Activated effector memory CD4-positive, alpha-beta T cell treated with Interleukin-2 at 50 U/mL for 16 hours (primary cell): Measurements from ENCODE around the gene CRY2.
"Not testable (repeated sequence)": the region's sequence is repeated elsewhere in the genome, so short reads cannot be mapped to it uniquely, and the experiment has no call there.

Source experiments
- DNase-seq: peaks from one replicate; pipeline ENCODE4 v3.0.0-alpha.2; 2020

The CRY2 gene

DNA sequence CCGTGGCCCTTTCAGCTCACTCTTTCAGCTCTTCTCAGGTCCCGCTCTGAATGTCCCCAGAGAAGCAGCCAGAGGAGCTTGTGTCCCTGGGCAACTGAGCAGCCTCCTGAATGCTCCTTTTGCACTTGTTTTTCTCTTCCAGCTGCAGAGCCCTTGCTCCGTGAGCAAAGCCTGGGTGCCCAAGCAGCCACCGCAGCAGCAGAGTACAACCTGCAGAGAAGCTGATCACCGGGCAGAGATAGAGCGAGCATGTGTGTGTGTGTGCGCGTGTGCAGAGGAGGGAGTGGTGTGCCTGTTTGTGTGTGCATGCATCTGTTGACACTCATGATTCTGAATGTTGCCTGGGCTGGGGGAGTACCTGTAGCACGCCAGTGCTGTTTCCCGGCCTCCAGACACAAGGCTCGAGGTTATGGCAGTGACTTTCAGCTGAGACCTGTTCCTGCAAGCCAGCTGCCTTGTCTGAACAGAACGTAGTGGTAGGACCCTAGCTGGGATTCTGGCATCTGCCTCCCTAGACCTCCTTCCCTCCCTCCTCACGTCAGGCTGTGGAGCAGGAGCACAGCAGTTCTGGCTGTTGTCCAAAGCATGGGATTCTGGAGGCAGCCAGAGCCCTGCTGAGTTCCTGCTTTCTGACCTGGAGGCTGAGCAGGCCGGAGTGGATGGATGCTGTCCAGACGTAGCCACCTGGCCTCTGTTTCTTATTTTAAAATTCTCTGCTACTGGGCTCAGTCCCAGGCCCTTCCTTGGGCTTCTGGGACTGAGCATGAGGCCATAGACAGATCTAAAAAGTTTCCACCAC, 33.7 kb downstream of the CRY2 start:
- DNase-seq: no peak

DNA sequence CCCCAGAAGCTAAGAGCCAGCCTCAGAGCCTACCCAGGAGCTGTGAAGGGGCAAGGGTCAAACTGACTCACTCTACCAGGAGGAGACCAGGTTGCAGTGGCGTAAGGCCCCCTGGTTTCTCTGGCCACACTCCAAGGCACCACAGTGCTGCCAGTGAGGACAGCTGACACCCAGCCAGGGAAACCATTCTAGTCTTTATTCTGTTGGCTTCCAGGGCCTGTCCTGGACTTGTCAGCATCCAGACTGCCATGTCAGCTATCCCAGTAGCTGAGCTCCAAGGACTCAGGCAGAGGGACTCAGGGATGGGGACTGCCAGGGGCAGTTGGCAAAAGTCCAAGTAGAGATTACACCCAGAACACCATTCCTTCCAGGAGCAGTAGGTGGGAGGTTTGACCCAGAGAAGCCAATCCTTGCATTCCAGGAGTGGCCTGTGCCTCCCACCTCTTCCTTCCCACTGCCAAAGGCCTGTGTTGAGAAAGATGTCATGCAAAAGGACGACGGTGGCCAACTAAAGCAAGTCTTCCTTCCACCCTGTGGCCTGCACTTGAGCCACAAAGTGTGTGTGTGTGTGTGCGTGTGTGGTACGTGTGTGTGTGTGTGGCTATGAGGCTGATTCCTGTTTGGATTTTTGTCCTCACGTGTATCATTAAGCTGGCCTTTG, 34.6 kb downstream of the CRY2 start:
- no peak for DNase-seq

DNA sequence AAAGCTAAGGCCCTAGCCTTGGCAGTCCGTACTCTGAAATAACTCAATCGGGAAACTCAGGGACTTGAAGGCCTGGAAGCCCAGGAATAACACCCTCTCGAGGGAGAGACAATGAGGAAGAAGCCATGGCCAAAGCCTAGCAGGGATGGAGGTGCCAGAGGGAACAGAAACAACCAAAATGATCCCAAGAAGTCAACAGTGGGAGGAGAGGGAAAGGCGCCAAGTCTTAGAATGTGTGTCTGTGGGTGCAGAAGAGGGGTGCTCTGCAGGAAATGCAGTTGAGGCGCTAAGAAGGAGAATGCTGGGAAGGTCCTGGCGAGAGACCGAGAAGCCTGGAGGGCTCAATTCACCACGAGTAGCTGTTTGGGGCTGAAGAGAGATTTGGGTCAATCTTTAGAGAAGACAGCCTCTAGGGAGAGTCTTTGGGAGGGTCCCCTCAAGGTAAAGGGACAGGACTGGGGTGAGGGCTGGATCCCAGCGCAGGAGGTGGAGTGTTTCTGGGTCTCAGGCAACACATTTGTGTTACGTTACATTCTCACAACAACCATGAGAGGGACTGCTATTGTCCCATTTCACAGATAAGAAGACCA, 37.4 kb downstream of the CRY2 start:
- DNase-seq: no peak

DNA sequence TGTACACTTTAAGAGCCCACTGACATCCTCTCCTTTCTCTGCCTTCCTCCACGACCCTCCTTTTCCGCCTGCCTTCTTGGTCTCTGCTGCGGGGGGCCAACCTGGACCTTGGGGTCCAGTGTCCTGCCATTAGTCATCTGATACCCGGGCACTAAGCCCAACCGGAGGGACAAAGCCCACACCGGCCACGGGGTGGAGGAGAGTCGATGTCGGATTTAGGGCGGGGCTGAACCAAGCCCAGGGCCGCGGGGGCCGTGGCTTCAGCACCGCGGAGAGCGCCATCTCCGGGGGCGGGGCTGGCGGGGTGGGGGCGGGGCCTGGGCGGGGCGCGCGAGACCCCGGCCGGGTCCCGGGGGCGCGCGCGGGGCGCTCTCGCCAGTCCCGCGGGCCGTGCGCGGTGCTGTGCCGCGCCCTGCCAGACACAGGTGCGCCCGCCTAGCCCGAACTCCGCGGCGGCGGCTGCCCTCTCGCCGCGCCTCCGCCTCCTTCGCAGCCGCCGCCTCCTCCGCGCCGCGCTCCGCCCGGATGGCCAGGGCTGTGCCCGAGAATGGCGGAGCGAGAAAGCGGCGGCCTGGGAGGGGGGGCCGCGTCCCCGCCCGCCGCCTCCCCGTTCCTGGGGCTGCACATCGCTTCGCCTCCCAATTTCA, 38.1 kb downstream of the CRY2 start, which contains the start of gene MAPK8IP1:
TSS of gene MAPK8IP1 (plus strand) at position 378 of the 647 bp plus-strand sequence. CDS start at position 548, 170 bp downstream.
- peak; percentile 48 for DNase-seq

DNA sequence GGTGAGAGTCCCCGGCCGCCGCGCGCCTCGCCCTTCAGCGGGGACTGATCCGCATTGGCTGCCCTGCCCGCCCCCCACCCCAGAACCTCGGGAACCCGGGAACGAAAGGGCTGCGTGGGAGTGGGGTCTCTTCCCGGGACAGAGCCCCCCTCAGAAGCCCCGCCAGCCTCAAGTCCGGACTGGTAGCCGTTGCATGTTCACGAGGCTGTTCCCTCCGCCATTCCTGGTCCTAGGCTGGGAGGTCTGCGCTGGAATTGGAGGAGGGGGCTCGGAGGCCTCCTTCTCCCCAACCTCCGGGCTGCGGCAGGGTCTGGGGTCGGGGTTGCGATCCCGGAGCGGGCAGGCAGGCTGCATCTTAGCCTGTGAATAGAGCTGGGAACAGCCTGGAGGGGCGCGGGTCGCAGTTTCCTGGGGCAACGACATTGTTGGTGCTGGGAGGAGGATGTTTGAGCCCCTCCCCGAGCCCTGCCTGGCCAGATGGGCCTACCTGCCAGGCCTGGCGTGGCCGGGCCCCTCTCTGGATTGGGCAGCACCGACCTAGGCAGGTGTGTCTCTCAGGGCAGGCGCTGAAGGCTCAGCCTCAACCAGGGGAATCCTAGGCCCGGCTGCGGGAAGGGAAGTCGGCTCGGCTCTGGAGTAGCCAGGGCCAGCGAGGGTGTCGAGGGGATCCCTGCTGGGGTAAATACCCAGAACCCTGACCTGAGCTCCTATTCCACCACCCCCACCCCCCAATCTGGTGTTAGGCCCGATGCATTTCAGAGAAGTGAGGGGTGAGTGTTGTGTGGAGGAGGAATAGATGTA, 38.8 kb downstream of the CRY2 start:
- DNase-seq: no peak

DNA sequence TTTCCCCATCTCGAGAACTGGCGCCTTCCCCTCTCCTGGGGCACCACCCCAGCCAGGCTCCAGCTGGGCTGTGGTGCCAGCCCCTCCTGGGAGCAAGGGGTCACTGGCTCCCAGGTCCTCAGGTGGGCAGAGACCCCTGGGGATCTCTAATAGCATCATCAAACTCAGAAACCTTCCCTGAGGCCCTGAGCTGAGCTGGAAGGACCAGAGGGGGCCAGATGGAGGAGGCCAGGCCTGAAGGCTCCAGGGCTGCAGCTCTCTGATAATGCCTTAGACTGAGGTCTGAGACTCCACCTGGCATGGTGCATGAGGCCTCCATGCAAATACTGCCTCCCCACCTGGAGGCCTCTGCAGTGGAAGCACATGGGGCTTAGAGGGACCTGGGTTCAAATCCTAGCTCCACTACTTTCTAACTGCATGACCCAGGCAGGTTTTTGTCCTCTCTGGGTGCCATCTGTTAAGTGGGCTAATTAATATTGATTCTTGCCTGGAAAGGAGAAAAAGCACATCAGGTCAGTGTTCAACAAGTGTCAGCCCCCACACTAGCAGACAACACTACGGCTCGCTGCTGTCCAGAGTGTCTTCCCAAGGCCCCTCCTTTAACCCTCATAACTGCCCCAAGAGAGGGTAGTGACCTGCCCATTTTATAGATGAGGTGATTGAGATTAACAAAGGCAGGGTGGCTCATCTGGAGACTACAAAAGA, 39.7 kb downstream of the CRY2 start:
- DNase-seq: no peak

DNA sequence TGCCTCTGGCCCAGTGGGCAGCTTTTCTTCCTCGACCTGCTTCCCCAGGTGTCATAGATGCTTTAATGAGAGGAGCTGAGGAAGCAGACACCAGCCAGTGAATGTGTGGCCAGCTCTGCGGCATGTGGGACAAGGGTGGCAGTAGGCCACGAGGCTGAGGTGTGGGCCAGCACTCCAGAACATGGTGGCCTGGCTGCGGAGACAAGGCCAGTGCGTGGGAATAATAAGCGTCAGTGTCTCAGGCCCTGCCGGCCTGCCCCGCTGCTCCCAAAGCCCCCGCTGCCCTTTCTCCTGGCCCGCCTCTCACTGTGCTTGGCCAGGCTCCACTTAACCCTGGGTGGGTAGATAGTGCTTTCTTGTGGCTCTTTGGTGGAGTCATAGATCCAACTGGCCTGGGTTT, 40.3 kb downstream of the CRY2 start:
- no peak for DNase-seq

DNA sequence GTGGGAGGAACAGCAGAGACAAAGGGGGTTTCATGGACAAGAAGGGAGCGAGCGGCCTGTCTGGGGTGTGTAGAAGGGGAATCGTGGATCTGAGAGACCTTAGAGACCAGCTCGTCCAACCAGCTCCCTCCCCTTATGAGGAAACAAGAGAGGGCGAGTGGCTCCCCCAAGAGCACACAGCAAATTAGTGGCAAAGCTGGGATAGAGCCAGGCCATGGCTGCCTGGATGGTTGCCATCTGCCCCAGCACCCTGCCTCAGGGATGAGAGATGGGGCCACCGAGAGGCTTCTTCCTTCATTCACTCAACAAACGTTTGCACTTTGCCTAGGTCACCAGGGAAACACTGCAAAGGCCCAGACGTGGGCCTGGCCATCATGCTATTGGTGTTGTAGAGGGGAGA, 42.3 kb downstream of the CRY2 start:
- no peak for DNase-seq

DNA sequence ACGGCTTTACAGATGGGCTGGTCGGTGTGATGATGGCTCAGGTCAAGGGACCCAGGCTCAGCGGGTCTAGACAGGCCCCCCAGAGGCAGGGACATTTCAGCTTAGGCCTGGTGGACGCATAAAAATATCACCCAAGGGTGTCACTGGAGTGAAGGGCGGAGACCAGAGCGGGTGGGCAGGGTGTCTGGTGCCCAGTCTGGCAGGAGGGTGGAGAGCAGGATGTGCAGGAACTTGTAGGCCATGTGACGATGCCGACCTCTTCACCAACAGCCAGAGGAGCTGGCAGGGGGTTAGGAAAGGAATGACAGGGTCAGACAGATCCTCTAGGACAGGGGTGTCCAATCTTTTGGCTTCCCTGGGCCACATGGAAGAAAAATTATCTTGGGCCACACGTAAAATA, 42.7 kb downstream of the CRY2 start:
- DNase-seq: no peak

DNA sequence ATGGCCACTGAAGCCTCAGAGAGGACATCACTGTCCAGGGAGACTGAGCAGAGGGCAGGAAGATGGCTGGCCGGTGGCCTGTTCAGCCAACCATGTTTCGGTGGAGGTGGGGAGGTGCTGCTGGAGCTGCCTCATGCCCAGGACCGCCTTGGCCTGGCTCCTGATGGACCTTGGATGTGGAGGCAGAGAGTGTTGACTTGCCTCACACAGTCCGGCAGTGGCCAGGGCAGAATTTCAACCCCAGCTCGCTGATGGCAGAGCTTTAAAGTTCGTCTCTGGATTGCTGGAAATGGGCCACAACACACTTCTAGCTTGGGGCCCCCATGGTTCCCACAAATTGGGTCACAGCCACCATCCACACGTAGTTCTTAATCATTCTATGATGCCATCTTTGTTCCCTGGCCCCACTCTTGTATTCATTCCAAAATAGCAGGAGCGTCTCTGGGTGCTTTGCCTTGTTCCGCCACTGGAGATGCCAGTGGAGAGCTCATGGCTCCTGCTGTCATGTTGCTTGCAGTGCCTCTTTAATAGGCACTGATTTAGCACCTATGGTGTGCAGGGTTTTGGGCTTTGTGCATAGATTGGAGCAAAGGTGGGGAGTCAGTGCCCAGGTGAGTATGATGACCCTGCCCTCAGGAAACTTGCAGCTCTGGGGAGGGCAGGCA, 43.7 kb downstream of the CRY2 start:
- no peak for DNase-seq

DNA sequence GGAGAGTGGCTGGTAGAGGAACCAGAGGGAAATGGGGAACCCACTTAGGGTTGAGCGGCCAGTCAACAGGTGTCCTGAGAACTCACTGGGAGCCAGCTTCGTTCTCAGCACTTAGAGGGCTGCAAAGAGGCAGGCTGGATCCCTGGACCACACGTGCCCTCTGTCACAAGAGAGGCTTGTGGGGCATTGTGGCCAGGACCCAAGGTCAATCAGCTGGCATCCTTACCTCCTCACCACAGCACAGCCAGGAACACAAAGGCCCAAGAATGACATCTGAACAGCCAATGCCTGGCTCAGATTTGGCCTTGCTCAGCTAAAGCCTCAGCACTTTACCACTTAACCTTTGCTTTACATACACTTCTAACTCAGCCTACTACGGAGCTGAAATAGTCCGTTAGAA, 45.6 kb downstream of the CRY2 start:
- no peak for DNase-seq

DNA sequence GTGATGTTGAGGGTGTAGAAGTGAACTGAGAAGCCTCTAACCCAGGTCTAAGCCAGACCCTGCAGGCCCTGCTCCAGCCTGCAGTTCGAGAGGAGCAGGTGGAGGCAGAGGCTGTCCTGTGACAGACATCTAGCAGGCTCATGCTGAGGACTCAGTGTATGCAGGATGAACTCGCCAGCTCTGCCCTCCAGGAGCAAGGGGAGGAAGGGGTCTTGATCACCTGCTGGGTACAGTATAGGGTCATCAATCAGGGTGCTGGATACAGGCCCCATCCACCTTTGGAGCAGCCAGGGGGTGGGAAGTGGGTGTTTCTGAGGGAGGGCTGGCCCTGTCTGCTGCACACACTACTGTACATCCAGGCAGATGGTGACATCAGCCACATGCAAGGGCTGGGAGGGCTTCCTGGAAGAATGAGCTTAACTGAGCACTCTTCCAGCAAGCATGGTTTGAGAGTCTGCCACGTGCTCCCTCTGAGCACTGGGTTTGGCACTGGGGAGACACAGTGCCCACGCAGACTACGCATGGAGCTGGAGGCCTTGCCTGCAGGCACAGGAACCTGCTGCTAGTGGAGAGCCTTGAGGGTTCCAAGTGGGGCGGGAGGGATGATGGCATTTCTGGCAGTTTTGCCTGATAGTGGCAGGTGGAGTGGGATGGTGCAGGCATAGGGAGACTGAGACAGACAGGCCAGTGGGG, 47.4 kb downstream of the CRY2 start:
- DNase-seq: no peak

DNA sequence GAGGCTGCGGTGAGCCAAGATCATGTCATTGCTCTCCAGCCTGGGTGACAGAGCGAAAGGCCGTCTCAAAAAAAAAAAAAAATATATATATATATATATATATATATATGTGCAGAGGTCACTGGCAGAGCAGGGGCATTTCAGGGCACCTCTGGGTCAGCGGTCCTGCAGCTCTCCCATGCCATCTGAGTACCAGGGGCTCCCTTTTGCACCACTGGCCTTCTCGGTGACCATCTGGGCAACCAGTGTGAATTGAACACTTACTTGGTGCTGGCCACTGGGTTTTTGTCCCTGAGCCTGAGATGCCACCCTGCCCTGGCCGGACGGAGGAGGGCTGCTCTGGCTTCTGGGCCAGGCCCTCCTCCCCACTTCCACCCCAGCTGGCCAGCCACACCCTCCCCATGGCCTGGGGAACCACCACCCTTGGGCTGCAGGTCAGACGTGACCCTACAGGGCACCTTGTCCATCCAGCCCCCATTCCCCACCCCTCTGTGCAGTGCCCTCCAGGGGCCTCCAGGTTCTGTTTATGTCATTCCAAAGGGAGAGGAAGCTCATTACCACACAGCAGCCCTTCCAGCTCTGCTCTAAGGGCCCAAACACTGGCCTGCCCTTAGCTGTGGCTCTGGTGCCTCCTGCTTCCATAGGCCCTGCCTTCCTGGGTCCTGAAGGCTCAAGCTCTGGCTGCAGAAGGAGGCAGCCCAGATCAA, 48.4 kb downstream of the CRY2 start:
- no peak for DNase-seq

DNA sequence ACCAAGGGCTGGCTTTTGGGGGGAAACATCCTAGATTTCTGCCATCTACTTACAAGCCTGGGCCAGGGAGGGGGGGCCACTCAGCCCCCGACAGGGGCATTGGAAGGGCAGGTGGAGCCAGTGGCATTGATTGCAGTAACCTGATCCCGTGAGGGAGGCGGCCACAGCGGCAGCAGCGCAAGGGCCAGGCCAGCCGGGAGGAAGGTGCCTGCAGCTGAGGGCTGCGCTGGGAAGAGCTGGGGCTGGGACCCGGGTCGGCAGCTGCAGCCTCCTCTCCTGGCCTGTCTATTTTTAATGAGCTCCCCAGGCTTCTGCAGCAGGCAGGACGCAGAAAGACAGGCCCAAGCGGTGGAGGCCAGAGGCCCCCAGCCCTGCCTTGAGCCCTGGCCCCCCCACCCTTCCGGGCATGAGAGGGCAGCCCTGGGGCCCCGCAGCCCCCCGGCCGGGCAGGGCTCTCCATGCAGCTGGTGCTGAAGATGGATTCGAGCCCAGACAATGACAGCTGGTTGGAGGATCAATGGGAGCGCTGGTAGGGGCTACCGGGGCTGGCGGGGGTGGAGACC, 49.2 kb downstream of the CRY2 start:
- no peak for DNase-seq

DNA sequence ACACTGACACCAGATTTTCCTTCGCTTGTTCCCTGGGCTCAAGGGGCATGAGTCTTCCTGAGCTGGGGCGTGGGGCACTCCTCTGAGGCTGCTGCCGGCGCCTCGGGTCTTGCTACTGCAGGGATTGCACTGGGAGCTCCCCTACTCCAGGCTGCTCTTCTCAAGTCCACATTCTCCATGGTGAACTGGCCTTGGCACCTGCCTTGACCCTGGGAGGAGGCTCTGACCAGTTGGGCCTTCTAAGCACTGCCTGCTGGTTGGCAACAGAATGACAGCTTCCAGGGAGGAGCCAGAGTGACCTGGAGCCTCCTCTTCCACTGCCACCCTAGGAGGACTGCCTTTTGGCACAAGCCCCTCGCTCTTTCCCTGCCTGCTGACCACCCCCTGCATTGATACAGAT, 50.3 kb downstream of the CRY2 start:
- no peak for DNase-seq

DNA sequence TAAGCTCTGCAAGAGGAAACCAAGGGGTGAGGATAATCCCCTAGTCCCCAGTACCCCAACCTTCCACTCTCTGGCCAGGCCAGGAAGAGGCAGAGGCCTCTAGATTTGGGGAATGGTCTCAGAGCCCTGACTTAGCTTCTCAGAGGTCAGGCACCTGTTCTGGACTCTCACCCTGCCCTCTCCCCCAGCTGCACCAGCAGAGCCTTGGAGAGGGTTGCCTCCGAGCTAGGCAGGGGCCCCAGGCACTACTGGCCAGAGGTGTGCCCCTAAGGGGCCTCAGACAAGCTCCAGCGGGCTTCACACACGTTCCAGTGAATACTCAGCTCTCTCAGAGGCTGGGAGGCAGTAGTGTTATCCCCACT, 51.8 kb downstream of the CRY2 start:
- DNase-seq: no peak

DNA sequence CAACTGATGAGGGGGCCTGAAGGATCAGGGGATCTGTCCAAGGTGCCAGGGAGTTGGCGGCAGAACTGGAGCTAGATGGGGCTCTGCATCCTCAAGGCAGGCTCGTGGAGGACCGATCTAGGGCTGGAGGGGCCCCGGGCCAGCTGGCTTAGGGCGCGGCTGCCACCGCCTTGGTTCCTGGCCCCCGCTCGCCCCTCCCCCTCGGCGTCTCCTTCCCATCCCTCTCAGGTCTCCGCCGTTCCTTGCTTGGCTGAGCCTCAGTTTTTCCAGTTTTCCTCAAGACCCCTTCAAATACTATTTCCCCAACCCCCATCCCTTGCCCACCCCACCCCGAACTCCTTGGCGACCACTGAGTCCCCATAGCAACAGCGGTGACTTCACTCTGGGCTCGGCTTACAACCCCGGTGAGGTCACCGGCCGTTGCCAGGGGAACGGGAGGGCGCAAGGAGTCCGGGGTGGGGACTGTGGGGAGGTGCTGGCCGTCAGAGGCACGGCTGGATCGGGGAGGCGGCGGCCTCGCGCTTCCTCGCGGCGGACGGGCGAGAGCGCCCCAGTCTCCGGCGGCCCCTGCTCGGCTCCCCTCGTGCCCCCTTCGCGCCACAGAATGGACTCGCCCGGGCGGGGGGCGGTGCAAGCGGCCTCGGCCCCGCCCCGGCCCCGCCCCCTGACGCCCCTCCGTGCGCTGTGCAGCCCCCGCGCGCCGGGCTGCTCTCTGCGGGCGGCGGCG, 52.3 kb downstream of the CRY2 start:
- DNase-seq: peak; percentile 27

DNA sequence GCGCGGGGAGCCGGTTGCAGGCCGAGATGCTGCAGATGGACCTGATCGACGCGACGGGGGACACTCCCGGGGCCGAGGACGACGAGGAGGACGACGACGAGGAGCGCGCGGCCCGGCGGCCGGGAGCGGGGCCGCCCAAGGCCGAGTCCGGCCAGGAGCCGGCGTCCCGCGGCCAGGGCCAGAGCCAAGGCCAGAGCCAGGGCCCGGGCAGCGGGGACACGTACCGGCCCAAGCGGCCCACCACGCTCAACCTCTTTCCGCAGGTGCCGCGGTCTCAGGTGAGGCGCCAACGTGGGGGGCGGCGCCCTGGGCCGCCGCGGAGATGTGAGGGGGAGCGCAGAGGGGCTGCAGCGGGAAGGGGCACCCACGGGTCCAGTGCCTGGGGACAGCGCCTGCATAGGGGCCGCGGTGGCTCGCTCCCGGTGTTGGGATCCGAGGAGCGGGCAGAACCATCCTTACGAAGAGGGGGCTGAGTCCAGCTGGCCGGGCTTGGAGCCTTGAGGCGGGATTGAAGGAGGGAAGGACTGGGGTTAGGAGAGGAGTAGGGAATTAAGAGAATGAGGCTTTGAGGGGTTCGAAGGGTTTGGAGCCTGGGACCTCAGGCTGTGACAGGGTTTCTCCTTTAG, 53.0 kb downstream of the CRY2 start:
- DNase-seq: not testable (repeated sequence)
